DOHH2 (cell line): Measurements from ENCODE around the gene RCOR1.
A peak's percentile ranks its signal among the peaks of the same experiment; 100 is the strongest.
"Not testable (repeated sequence)": the region's sequence is repeated elsewhere in the genome, so short reads cannot be mapped to it uniquely, and the experiment has no call there.

ENCODE experiments used
- H3F3A ChIP-seq: fragments of 200-600 bp; sonication (generic), shearing (Covaris generic); 2 replicates; pipeline ENCODE4 v1.6.0; 2016; ENCODE audit warnings: antibody characterized with exemption, mild to moderate bottlenecking; ENCODE audit not compliant: control insufficient read depth, insufficient read depth
- H3K27ac ChIP-seq: fragments of 200-600 bp; sonication (generic); 2 replicates; pipeline ENCODE4 v1.5.1; 2014; ENCODE audit warnings: low read depth, mild to moderate bottlenecking, low read length, moderate library complexity
- H3K27me3 ChIP-seq: fragments of 200-600 bp; sonication (generic); 2 replicates; pipeline ENCODE4 v1.6.1; 2014; ENCODE audit warnings: mild to moderate bottlenecking, low read length, mixed read lengths; ENCODE audit not compliant: control insufficient read depth
- H3K36me3 ChIP-seq: fragments of 200-600 bp; sonication (generic); 2 replicates; pipeline ENCODE4 v1.6.1; 2014; ENCODE audit warnings: mild to moderate bottlenecking, low read length, moderate library complexity, mixed read lengths; ENCODE audit not compliant: control insufficient read depth
- H3K4me1 ChIP-seq: fragments of 200-600 bp; sonication (generic); 2 replicates; pipeline ENCODE4 v1.6.1; 2014; ENCODE audit warnings: mild to moderate bottlenecking, low read length, mixed read lengths; ENCODE audit not compliant: control insufficient read depth
- H3K4me2 ChIP-seq: fragments of 200-600 bp; sonication (generic); 2 replicates; pipeline ENCODE4 v1.6.0; 2014; ENCODE audit warnings: mild to moderate bottlenecking, low read length, moderate library complexity
- H3K4me3 ChIP-seq: fragments of 200-600 bp; sonication (generic); 2 replicates; pipeline ENCODE4 v1.5.1; 2014; ENCODE audit warnings: mild to moderate bottlenecking, low read length, mixed read lengths
- H3K79me2 ChIP-seq: fragments of 200-600 bp; sonication (generic); 2 replicates; pipeline ENCODE4 v1.6.1; 2014; ENCODE audit warnings: mild to moderate bottlenecking, low read length, mixed read lengths; ENCODE audit not compliant: control insufficient read depth
- H3K9me2 ChIP-seq: fragments of 200-600 bp; sonication (generic); replicated peaks from 2 replicates; pipeline ENCODE4 v1.6.1; 2014; ENCODE audit warnings: mild to moderate bottlenecking, low read length, mixed read lengths; ENCODE audit not compliant: control insufficient read depth
- H3K9me3 ChIP-seq: fragments of 200-600 bp; sonication (generic); 2 replicates; pipeline ENCODE4 v1.6.1; 2014; ENCODE audit warnings: antibody characterized with exemption, low read length, mixed read lengths; ENCODE audit not compliant: control insufficient read depth, insufficient read depth
- H4K20me1 ChIP-seq: fragments of 200-600 bp; sonication (generic); 2 replicates; pipeline ENCODE4 v1.6.0; 2014; ENCODE audit warnings: low read depth, mild to moderate bottlenecking, antibody characterized with exemption, low read length, moderate library complexity; ENCODE audit not compliant: control insufficient read depth, insufficient read depth
- EZH2phosphoT487 ChIP-seq: fragments of 200-600 bp; sonication (generic); IDR thresholded peaks from 2 replicates; pipeline ENCODE4 v1.6.1; 2017; ENCODE audit warnings: borderline replicate concordance, mild to moderate bottlenecking, antibody characterized with exemption, low read length, moderate library complexity, mixed read lengths
- TF ChIP-seq, protein P1 (sequence below): fragments of 200-600 bp; sonication (generic); IDR thresholded peaks from one replicate; pipeline ENCODE4 v1.5.1; 2014; ENCODE audit warnings: antibody characterized with exemption, mild to moderate bottlenecking, low read depth, low read length; ENCODE audit not compliant: poor library complexity, severe bottlenecking

The RCOR1 gene

DNA sequence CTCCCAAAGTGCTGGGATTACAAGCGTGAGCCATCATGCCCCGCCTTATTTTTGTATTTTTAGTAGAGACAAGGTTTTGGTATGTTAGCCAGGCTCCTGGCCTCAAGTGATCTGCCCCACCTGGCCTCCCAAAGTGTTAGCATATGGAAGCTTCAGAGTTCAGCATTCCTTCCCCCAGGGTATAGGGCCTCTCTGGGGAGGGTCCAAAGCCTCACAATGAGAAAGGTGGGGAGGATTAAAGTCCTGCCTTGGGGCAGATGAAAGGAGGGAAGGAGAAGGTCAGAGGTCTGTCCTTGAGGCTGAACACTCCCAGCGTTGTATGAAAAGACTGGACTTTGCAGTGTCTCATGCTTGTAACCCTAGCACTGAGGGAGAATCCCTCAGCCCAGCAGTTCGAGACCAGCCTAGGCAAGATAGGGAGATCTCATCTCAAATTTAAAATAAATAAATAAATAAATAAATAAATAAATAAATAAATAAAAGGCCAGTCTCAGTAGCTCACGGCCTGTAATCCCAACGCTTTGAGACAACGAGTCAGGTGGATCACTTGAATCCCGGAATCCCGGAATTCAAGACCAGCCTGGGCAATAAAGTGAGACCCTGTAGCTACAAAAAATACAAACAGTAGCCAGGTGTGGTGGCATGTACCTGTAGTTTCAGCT lies 22.0 kb upstream of the RCOR1 start:
- H3K79me2 ChIP-seq, result no peaks in the 10 kb centered on the region

DNA sequence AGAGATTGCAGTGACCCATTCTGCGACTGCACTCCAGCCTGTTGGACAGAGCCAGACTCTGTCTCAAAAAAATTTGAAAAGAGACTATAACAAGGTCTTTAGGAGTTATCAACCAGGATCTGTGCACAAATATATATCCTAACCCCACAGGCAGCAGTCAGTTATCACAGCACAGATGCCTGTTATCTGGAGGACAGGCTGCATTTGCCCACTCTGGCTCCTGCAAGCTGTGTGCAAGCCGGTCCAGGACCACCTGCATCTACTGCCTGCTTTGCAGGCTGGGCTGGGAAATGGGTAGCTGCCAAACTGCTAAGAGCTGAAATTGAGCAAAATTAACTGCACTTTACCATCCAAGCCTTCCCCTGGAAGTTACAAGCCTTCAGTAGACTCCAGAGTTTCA lies 21.4 kb upstream of the RCOR1 start:
- Histone ChIP-seq H3K9me2 (no peaks in the 10 kb centered on the region), H3K4me1 (peaks cover 44% of the 10 kb centered on the region), H3K4me2 (no peak overlapping the region), H3K36me3 (no peaks in the 10 kb centered on the region), H3K27me3 (no peaks in the 10 kb centered on the region), H3K79me2 (no peaks in the 10 kb centered on the region), H4K20me1 (no peaks in the 10 kb centered on the region), H3K4me3 (no peak overlapping the region), H3K27ac (no peak overlapping the region), H3K9me3 (no peaks in the 10 kb centered on the region), H3F3A (peaks cover 8% of the 10 kb centered on the region; the same call in 1 of the 2 replicates)
- TF ChIP-seq, protein P1, sequence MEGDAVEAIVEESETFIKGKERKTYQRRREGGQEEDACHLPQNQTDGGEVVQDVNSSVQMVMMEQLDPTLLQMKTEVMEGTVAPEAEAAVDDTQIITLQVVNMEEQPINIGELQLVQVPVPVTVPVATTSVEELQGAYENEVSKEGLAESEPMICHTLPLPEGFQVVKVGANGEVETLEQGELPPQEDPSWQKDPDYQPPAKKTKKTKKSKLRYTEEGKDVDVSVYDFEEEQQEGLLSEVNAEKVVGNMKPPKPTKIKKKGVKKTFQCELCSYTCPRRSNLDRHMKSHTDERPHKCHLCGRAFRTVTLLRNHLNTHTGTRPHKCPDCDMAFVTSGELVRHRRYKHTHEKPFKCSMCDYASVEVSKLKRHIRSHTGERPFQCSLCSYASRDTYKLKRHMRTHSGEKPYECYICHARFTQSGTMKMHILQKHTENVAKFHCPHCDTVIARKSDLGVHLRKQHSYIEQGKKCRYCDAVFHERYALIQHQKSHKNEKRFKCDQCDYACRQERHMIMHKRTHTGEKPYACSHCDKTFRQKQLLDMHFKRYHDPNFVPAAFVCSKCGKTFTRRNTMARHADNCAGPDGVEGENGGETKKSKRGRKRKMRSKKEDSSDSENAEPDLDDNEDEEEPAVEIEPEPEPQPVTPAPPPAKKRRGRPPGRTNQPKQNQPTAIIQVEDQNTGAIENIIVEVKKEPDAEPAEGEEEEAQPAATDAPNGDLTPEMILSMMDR, result no peak
- no peak for TF ChIP-seq EZH2phosphoT487

More for the DNA sequence above, 22.0 kb upstream of the RCOR1 start:
- TF ChIP-seq EZH2phosphoT487, result no peak
- TF ChIP-seq, protein P1, result no peak
- H3K9me3 ChIP-seq, result no peaks in the 10 kb centered on the region
- no peaks in the 10 kb centered on the region for H4K20me1 ChIP-seq
- no peaks in the 10 kb centered on the region for H3K36me3 ChIP-seq
- H3K4me3 ChIP-seq, result no peak overlapping the region
- H3K27me3 ChIP-seq, result no peaks in the 10 kb centered on the region
- no peak overlapping the region for H3K4me2 ChIP-seq
- peaks cover 8% of the 10 kb centered on the region for H3F3A ChIP-seq
- peaks cover 49% of the 10 kb centered on the region for H3K4me1 ChIP-seq
- H3K27ac ChIP-seq, result no peak overlapping the region
- H3K9me2 ChIP-seq, result no peaks in the 10 kb centered on the region

DNA sequence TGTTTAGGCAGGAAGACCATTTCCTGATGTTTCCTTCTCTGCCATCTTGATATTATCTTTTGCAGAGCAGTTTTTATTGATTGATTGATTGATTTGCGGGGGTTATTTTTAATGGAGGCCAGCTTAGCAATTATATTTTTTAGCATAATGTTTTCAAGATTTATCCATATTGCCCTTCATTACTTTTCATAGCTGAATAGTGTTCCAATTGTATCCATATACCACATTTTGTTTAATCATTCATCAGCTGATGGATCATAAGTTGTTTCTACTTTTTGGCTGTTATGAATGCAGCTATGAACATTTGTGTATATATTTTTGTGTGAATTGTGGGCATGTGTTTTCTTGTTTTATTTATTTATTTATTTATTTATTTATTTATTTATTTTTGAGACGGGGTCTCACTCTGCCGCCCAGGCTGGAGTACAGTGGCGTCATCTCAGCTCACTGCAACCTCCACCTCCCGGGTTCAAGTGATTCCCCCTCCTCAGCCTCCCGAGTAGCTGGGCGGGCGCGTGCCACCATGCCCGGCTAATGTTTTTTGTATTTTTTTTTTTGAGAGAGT lies 20.9 kb upstream of the RCOR1 start:
- peaks cover 8% of the 10 kb centered on the region; the same call in 1 of the 2 replicates for H3F3A ChIP-seq
- TF ChIP-seq, protein P1, result no peak
- TF ChIP-seq EZH2phosphoT487, result no peak
- peaks cover 38% of the 10 kb centered on the region for H3K4me1 ChIP-seq
- no peaks in the 10 kb centered on the region for H3K9me2 ChIP-seq
- H3K9me3 ChIP-seq, result no peaks in the 10 kb centered on the region
- no peaks in the 10 kb centered on the region for H4K20me1 ChIP-seq
- H3K79me2 ChIP-seq, result no peaks in the 10 kb centered on the region
- H3K36me3 ChIP-seq, result no peaks in the 10 kb centered on the region
- no peak overlapping the region for H3K4me3 ChIP-seq
- no peaks in the 10 kb centered on the region for H3K27me3 ChIP-seq
- no peak overlapping the region for H3K27ac ChIP-seq
- H3K4me2 ChIP-seq, result no peak overlapping the region

DNA sequence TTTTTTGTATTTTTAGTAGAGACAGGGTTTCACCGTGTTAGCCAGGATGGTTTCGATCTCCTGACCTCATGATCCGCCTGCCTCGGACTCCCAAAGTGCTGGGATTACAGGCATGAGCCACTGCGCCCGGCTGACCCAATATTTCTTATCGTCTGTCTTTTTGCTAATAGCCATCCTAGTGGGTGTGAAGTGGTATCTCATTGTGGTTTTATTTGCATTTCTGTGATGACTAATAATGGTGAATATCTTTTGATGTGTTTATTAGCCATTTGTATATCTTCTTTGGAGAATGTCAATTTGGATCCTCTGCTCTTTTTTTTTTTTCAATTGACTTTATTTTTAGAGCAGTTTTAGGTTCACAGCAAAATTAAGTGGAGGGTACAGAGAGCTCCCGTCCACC lies 19.3 kb upstream of the RCOR1 start:
- H3F3A ChIP-seq, result not testable (repeated sequence)

More for the DNA sequence above, 19.3 kb upstream of the RCOR1 start:
- not testable (repeated sequence) for H3K36me3 ChIP-seq, H3K27me3 ChIP-seq, H3K79me2 ChIP-seq, H3K9me2 ChIP-seq, H4K20me1 ChIP-seq, H3K9me3 ChIP-seq
- H3K4me1 ChIP-seq, result peaks cover 29% of the 10 kb centered on the region
- peak overlapping the region; percentile 36 for H3K4me3 ChIP-seq
- peak overlapping the region; percentile 13; the same call in 1 of the 2 replicates for H3K27ac ChIP-seq
- H3K4me2 ChIP-seq, result peak overlapping the region; percentile 64
